IMR-90 (cell line): ENCODE measurements around the gene SDS. TPM values are rescaled to one million over a fixed set of nuclear protein-coding genes. Genes with fewer than 3 reads are reported as not detected.

Experiments
- ATAC-seq: fragments of 200-7000 bp; cut with Tn5 transposase; 2 replicates; pipeline ENCODE4 v1.9.1; 2020; ENCODE audit warnings: low read depth, mild to moderate bottlenecking, moderate library complexity
- BruUV-seq: library from RNA; stranded (reverse); fragments of 400-500 nt; replicated peaks from 2 replicates; lab custom pipeline; 2021; lab: Mats Ljungman, UMichigan
- CTCF ChIA-PET: fragments of 300-600 bp; formaldehyde crosslinking; extraction: SDS; loops from one replicate; lab custom pipeline; 2021; ENCODE audit warnings: antibody characterized with exemption; lab: Yijun Ruan, JAX
- POLR2A ChIA-PET: fragments of 300-600 bp; sonication (Branson Sonifier 250); formaldehyde crosslinking; loops from one replicate; lab custom pipeline; 2022; ENCODE audit warnings: antibody characterized with exemption; ENCODE audit not compliant: unreplicated experiment; lab: Charles Lee
- DNase-seq: peaks from one replicate; pipeline ENCODE4 v3.0.0; 2013
- H2AFZ ChIP-seq: replicated peaks from 2 replicates; pipeline ENCODE3; 2013; ENCODE audit warnings: low read length, mild to moderate bottlenecking; ENCODE audit not compliant: poor library complexity
- H2AK5ac ChIP-seq: 2 replicates; pipeline ENCODE4 v1.6.1; 2013; ENCODE audit warnings: low read depth, low read length, inconsistent platforms
- H2AK9ac ChIP-seq: replicated peaks from 2 replicates; pipeline ENCODE3; 2013; ENCODE audit warnings: mild to moderate bottlenecking, low read depth, low read length, moderate library complexity; ENCODE audit not compliant: poor library complexity
- H2BK120ac ChIP-seq: 2 replicates; pipeline ENCODE4 v1.6.1; 2013; ENCODE audit warnings: low read depth, low read length, inconsistent platforms
- H2BK15ac ChIP-seq: 3 replicates; pipeline ENCODE4 v1.6.1; 2013; ENCODE audit warnings: low read depth, low read length, inconsistent platforms
- H2BK20ac ChIP-seq: 2 replicates; pipeline ENCODE4 v1.6.1; 2013; ENCODE audit warnings: low read depth, mild to moderate bottlenecking, inconsistent platforms, low read length, moderate library complexity
- H2BK5ac ChIP-seq: 2 replicates; pipeline ENCODE4 v1.6.1; 2013; ENCODE audit warnings: mild to moderate bottlenecking, low read depth, low read length, inconsistent platforms; ENCODE audit not compliant: poor library complexity, severe bottlenecking
- H3K14ac ChIP-seq: replicated peaks from 2 replicates; pipeline ENCODE4 v1.6.1; 2013; ENCODE audit warnings: low read depth, low read length, inconsistent platforms
- H3K18ac ChIP-seq: 2 replicates; pipeline ENCODE4 v1.6.1; 2013; ENCODE audit warnings: low read depth, low read length, control low read depth
- H3K23ac ChIP-seq: 2 replicates; pipeline ENCODE4 v1.6.1; 2013; ENCODE audit warnings: low read depth, low read length, inconsistent platforms
- H3K27ac ChIP-seq: 2 replicates; pipeline ENCODE4 v1.5.1; 2013; ENCODE audit warnings: mild to moderate bottlenecking, control low read depth, low read length; ENCODE audit not compliant: insufficient read depth
- H3K27me3 ChIP-seq: 2 replicates; pipeline ENCODE4 v1.6.1; 2013; ENCODE audit warnings: low read length; ENCODE audit not compliant: control insufficient read depth, insufficient read depth
- H3K36me3 ChIP-seq: 2 replicates; pipeline ENCODE4 v1.6.1; 2013; ENCODE audit warnings: low read length, mixed read lengths; ENCODE audit not compliant: control insufficient read depth, insufficient read depth
- H3K4ac ChIP-seq: 2 replicates; pipeline ENCODE4 v1.6.1; 2013; ENCODE audit warnings: low read depth, low read length, inconsistent platforms
- H3K4me1 ChIP-seq: 2 replicates; pipeline ENCODE4 v1.6.1; 2013; ENCODE audit warnings: low read length, mixed read lengths; ENCODE audit not compliant: control insufficient read depth, insufficient read depth
- H3K4me2 ChIP-seq: 2 replicates; pipeline ENCODE4 v1.6.1; 2013; ENCODE audit warnings: low read depth, mild to moderate bottlenecking, control low read depth, low read length, moderate library complexity
- H3K4me3 ChIP-seq: 2 replicates; pipeline ENCODE4 v1.5.1; 2013; ENCODE audit warnings: low read depth, mild to moderate bottlenecking, control low read depth, low read length, moderate library complexity; ENCODE audit not compliant: insufficient read depth
- H3K56ac ChIP-seq: 2 replicates; pipeline ENCODE4 v1.6.1; 2013; ENCODE audit warnings: low read length, inconsistent platforms; ENCODE audit not compliant: insufficient read depth; ENCODE audit errors: extremely low read depth
- H3K79me1 ChIP-seq, 2 experiments: 2 replicates each; pipeline ENCODE4 v1.6.1; 2013; ENCODE audit warnings: low read length in 2 of 2, inconsistent platforms in 1 of 2, low read depth in 1 of 2
- H3K9ac ChIP-seq: 2 replicates; pipeline ENCODE4 v1.6.1; 2013; ENCODE audit warnings: low read depth, low read length, control low read depth
- H3K9me1 ChIP-seq: 2 replicates; pipeline ENCODE4 v1.6.1; 2013; ENCODE audit warnings: low read length, inconsistent platforms; ENCODE audit not compliant: insufficient read depth
- H3K9me3 ChIP-seq: 2 replicates; pipeline ENCODE4 v1.6.1; 2013; ENCODE audit warnings: low read length; ENCODE audit not compliant: control insufficient read depth, insufficient read depth
- H4K20me1 ChIP-seq: 2 replicates; pipeline ENCODE4 v1.6.1; 2013; ENCODE audit warnings: low read length, inconsistent platforms; ENCODE audit not compliant: insufficient read depth
- H4K5ac ChIP-seq: 2 replicates; pipeline ENCODE4 v1.6.1; 2013; ENCODE audit warnings: mild to moderate bottlenecking, low read depth, low read length, control low read depth
- H4K8ac ChIP-seq, 2 experiments: 2 replicates each; pipeline ENCODE4 v1.6.1; 2013; ENCODE audit warnings: low read depth in 2 of 2, low read length in 2 of 2, control low read depth in 1 of 2, inconsistent platforms in 1 of 2
- H4K91ac ChIP-seq: 2 replicates; pipeline ENCODE4 v1.6.1; 2013; ENCODE audit warnings: low read depth, low read length, inconsistent platforms; ENCODE audit not compliant: insufficient read depth
- BHLHE40 ChIP-seq: fragments of 150-350 bp; IDR thresholded peaks from 2 replicates; pipeline ENCODE4 v1.6.1; 2016; ENCODE audit warnings: mild to moderate bottlenecking, low read depth, low read length
- ELK1 ChIP-seq: fragments of 150-350 bp; IDR thresholded peaks from 2 replicates; pipeline ENCODE4 v1.6.1; 2016; ENCODE audit warnings: low read depth, mild to moderate bottlenecking, low read length, moderate library complexity, borderline replicate concordance
- FOS ChIP-seq: fragments of 150-350 bp; IDR thresholded peaks from 2 replicates; pipeline ENCODE4 v1.6.1; 2016; ENCODE audit warnings: low read depth, low read length
- MAFK ChIP-seq: IDR thresholded peaks from 2 replicates; pipeline ENCODE4 v1.6.1; 2012; ENCODE audit warnings: low read depth, low read length, improper control_type of control experiment
- MAZ ChIP-seq: IDR thresholded peaks from 2 replicates; pipeline ENCODE4 v1.6.1; 2012; ENCODE audit warnings: low read depth, mild to moderate bottlenecking, low read length, improper control_type of control experiment, moderate library complexity, borderline replicate concordance
- MXI1 ChIP-seq: IDR thresholded peaks from 2 replicates; pipeline ENCODE4 v1.6.1; 2012; ENCODE audit warnings: low read depth, mild to moderate bottlenecking, low read length, moderate library complexity, borderline replicate concordance
- NFE2L2 ChIP-seq: fragments of 150-350 bp; IDR thresholded peaks from 2 replicates; pipeline ENCODE4 v1.6.1; 2016; ENCODE audit warnings: low read depth, mild to moderate bottlenecking, low read length
- RAD21 ChIP-seq: IDR thresholded peaks from 2 replicates; pipeline ENCODE4 v1.6.1; 2012; ENCODE audit warnings: low read length, improper control_type of control experiment
- RCOR1 ChIP-seq: IDR thresholded peaks from 2 replicates; pipeline ENCODE4 v1.6.1; 2012; ENCODE audit warnings: mild to moderate bottlenecking, low read length, improper control_type of control experiment; ENCODE audit not compliant: insufficient replicate concordance
- SMC3 ChIP-seq: fragments of 150-350 bp; IDR thresholded peaks from 2 replicates; pipeline ENCODE4 v1.6.1; 2016; ENCODE audit warnings: low read depth, mild to moderate bottlenecking, antibody characterized with exemption, low read length, moderate library complexity
- WGBS, 2 experiments: methylation state at CpG; one replicate each; pipeline versions ENCODE4 v1.1.5 to v1.1.7; 2013; ENCODE audit warnings: missing lambda C conversion rate in 2 of 2; ENCODE audit not compliant: insufficient read length in 1 of 2; ENCODE audit errors: extremely low coverage in 2 of 2; 5-methylcytosine and 5-hydroxymethylcytosine counted together
- dilution Hi-C: fragments of 300-500 bp; cut with HindIII; formaldehyde crosslinking; loops from one replicate; pipeline ENCODE4 v1.14.3; 2018; ENCODE audit warnings: low sequenced_read_pairs; ENCODE audit not compliant: unreplicated experiment
- in situ Hi-C: fragments of 300-500 bp; cut with MboI; formaldehyde crosslinking; loops from 3 replicates; pipeline ENCODE4 v1.14.3; 2019; ENCODE audit warnings: low sequenced_read_pairs, inconsistent platforms, mixed read lengths
- intact Hi-C: fragments of 100-400 bp; cut with micrococcal nuclease; formaldehyde crosslinking; loops from 2 replicates; pipeline ENCODE4 v1.10.0; 2022
- polyA plus RNA-seq, 3 experiments: library from polyadenylated mRNA; depleted of rRNA; stranded (reverse); fragments of >200 nt; gene quantifications; 2 replicates each; pipeline ENCODE4 v1.2.3, GENCODE V29; 2012; ENCODE audit warnings: low replicate concordance in 1 of 3
- total RNA-seq: library from RNA; depleted of rRNA; stranded (reverse); fragments of >200 nt; gene quantifications from 2 replicates; pipeline ENCODE4 v1.2.3, GENCODE V29; 2012

The SDS gene
- total and polyA plus RNA-seq, 2 of the 4 experiments (the other 2 are of a cell fraction): not detected

- Histone ChIP-seq H4K5ac (no peak overlapping the region), H2BK15ac (no peak overlapping the region), H3K4me2 (no peak overlapping the region), H2BK120ac (no peak overlapping the region), H4K91ac (no peak overlapping the region), H3K14ac (no peak overlapping the region), H4K8ac (no peak overlapping the region), H3K56ac (no peak overlapping the region), H3K18ac (no peak overlapping the region), H3K4ac (no peak overlapping the region), H3K36me3 (no peaks in the 10 kb centered on the region), H2BK5ac (no peak overlapping the region), H3K9me1 (no peaks in the 10 kb centered on the region; the same call in 1 of the 2 replicates), H3K9ac (no peak overlapping the region), H3K4me3 (no peak overlapping the region), H4K20me1 (no peaks in the 10 kb centered on the region), H2AFZ (no peak overlapping the region), H3K9me3 (no peaks in the 10 kb centered on the region; the same call in 1 of the 2 replicates), H2AK5ac (no peak overlapping the region), H3K23ac (no peak overlapping the region), H2BK20ac (no peak overlapping the region), H2AK9ac (no peak overlapping the region), H3K27ac (no peak overlapping the region), H3K27me3 (peaks cover 4% of the 10 kb centered on the region; the same call in 1 of the 2 replicates), H3K4me1 (no peaks in the 10 kb centered on the region), H3K79me1 (no peaks in the 10 kb centered on the region)
- dilution Hi-C loops (no loop called here), in situ Hi-C loops (no loop called here), intact Hi-C loops (no loop called here)
- BruUV-seq: no TSS peak
- TF ChIP-seq NFE2L2 (no peak), ELK1 (no peak), RCOR1 (no peak), SMC3 (no peak), BHLHE40 (no peak), MAFK (no peak), MXI1 (no peak), FOS (no peak), RAD21 (no peak), MAZ (no peak)
- WGBS, 2 experiments: 67% methylated on average over 2 of the region's 16 CpGs; no CpG with 5 or more reads in 1 of the 2 experiments
- DNase-seq (no peak), ATAC-seq (no peak)
- ChIA-PET CTCF (no interaction called here), POLR2A (no interaction called here)
These were observed 6.7 kb downstream of the SDS start for GRCh38 chr12:113396828-113397496.
